ENCODE data around the gene TEPSIN. TPM values are rescaled to one million over a fixed set of nuclear protein-coding genes. Genes with fewer than 3 reads are reported as not detected.
A peak's percentile ranks its signal among the peaks of the same experiment; 100 is the strongest.

TEPSIN gene
- total and polyA plus RNA-seq, 2 donors (not counting 3 experiments of a cell fraction or from before 2014, with no cell fraction given), result 41.6 to 45.3 TPM

GRCh38 chr17:81256616-81257015 is 17.8 kb upstream of the TEPSIN start:
- Histone ChIP-seq H2AFZ (ENCODE audit: low read depth, low read length) (no peak overlapping the region), H3K4me1 (ENCODE audit: control insufficient read depth, extremely low read depth, insufficient read depth, low read length) (no peaks in the 10 kb centered on the region), H3K9ac (replicated peaks; ENCODE audit: extremely low read depth, insufficient read depth, low read length) (no peak overlapping the region), H3K9me1 (replicated peaks; ENCODE audit: control insufficient read depth, extremely low read depth, insufficient read depth, low read length) (no peaks in the 10 kb centered on the region), H3K27me3 (ENCODE audit: control insufficient read depth in 2 of 2, insufficient read depth in 2 of 2, low read length in 2 of 2) (no peaks in the 10 kb centered on the region), H3K79me2 (ENCODE audit: control insufficient read depth, insufficient read depth, low read length) (no peaks in the 10 kb centered on the region), H3K9me3 (replicated peaks; ENCODE audit: control insufficient read depth, insufficient read depth, low read length) (no peaks in the 10 kb centered on the region), H3K4me3 (replicated peaks in 1 of 3; ENCODE audit: insufficient read depth in 1 of 3, low read depth in 1 of 3, low read length in 3 of 3) (no peak overlapping the region), H4K20me1 (replicated peaks; ENCODE audit: control insufficient read depth, extremely low read depth, insufficient read depth, low read length) (no peaks in the 10 kb centered on the region), H3K27ac (ENCODE audit: insufficient read depth, low read depth, low read length) (no peak overlapping the region), H3K36me3 (ENCODE audit: control insufficient read depth in 2 of 2, extremely low read depth in 1 of 2, insufficient read depth in 2 of 2, low read length in 2 of 2) (peaks cover 0 to 40% of the 10 kb centered on the region in 2 experiments), H3K4me2 (ENCODE audit: insufficient read depth, low read length) (no peak overlapping the region)
- DNase-seq (ENCODE audit: low read depth, low spot score) (no peak), FAIRE-seq (no peak)
- no TSS peak for BruUV-seq (replicated peaks)
- dilution Hi-C loops (cut with MboI; ENCODE audit: extremely low pct_ligation_motif_present, low sequenced_read_pairs) (no loop called here), intact Hi-C loops (cut with micrococcal nuclease) (no loop called here)
- ChIA-PET CTCF (interaction anchor here (6.3 kb wide), 1 partner anchor 227 kb away, joined by 117 read pairs; no protein-coding TSS in a partner anchor), POLR2A (no interaction called here)
- TF ChIP-seq POLR2A (IDR thresholded peaks at IDR 0.05; ENCODE audit: low read depth, low read length) (no peak), GATA2 (IDR thresholded peaks at IDR 0.05; ENCODE audit: insufficient read depth, insufficient read length, low read depth, low read length) (no peak), POLR2AphosphoS5 (IDR thresholded peaks at IDR 0.05; ENCODE audit: insufficient read depth, low read depth, low read length) (no peak)

GRCh38 chr17:81254955-81255717 is 16.3 kb upstream of the TEPSIN start:
- no peak overlapping the region for H3K27ac ChIP-seq (ENCODE audit: insufficient read depth, low read depth, low read length)
- H3K9me3 ChIP-seq (replicated peaks; ENCODE audit: control insufficient read depth, insufficient read depth, low read length), result no peaks in the 10 kb centered on the region
- FAIRE-seq (peak; percentile 90), DNase-seq (ENCODE audit: low read depth, low spot score) (peak; percentile 64)
- no peaks in the 10 kb centered on the region for H3K4me1 ChIP-seq (ENCODE audit: control insufficient read depth, extremely low read depth, insufficient read depth, low read length)
- H3K36me3 ChIP-seq (ENCODE audit: control insufficient read depth in 2 of 2, extremely low read depth in 1 of 2, insufficient read depth in 2 of 2, low read length in 2 of 2), result peaks cover 0 to 31% of the 10 kb centered on the region in 2 experiments
- intact Hi-C loops (cut with micrococcal nuclease) (loop anchor here (1.0 to 5.0 kb wide), 2 partner anchors 30 to 257 kb away; partner anchors contain the start of gene ACTG1), dilution Hi-C loops (cut with MboI; ENCODE audit: extremely low pct_ligation_motif_present, low sequenced_read_pairs) (no loop called here)
- no peak overlapping the region for H3K4me2 ChIP-seq (ENCODE audit: insufficient read depth, low read length)
- POLR2A ChIA-PET, result no interaction called here
- no peak overlapping the region for H2AFZ ChIP-seq (ENCODE audit: low read depth, low read length)
- no TSS peak for BruUV-seq (replicated peaks)
- H3K27me3 ChIP-seq (ENCODE audit: control insufficient read depth in 2 of 2, insufficient read depth in 2 of 2, low read length in 2 of 2), result no peaks in the 10 kb centered on the region
- H3K9me1 ChIP-seq (replicated peaks; ENCODE audit: control insufficient read depth, extremely low read depth, insufficient read depth, low read length), result no peaks in the 10 kb centered on the region
- no peaks in the 10 kb centered on the region for H3K79me2 ChIP-seq (ENCODE audit: control insufficient read depth, insufficient read depth, low read length)
- TF ChIP-seq CTCF (IDR thresholded peaks at IDR 0.05; ENCODE audit: extremely low read depth in 1 of 2, insufficient read depth in 1 of 2, low read depth in 1 of 2, low read length in 2 of 2) (peak; percentile 56 to 79), POLR2AphosphoS5 (IDR thresholded peaks at IDR 0.05; ENCODE audit: insufficient read depth, low read depth, low read length) (no peak)
- H3K9ac ChIP-seq (replicated peaks; ENCODE audit: extremely low read depth, insufficient read depth, low read length), result no peak overlapping the region
- no peak overlapping the region for H3K4me3 ChIP-seq (replicated peaks in 1 of 3; ENCODE audit: insufficient read depth in 1 of 3, low read depth in 1 of 3, low read length in 3 of 3)
- H4K20me1 ChIP-seq (replicated peaks; ENCODE audit: control insufficient read depth, extremely low read depth, insufficient read depth, low read length), result no peaks in the 10 kb centered on the region
- CTCF ChIA-PET, result interaction anchor here (0.6 to 6.3 kb wide), 37 partner anchors 10 to 352 kb away, joined by 3 to 117 read pairs (median 4); partner anchors contain the start of genes ACTG1, BAHCC1 and SLC38A10

All from endothelial cell of umbilical vein (primary cell).